ENCODE data around the gene PRSS56. TPM values are rescaled to one million over a fixed set of nuclear protein-coding genes. Genes with fewer than 3 reads are reported as not detected.

Gene PRSS56
- total RNA-seq, 1 donor from 2014 or later = not detected

DNA sequence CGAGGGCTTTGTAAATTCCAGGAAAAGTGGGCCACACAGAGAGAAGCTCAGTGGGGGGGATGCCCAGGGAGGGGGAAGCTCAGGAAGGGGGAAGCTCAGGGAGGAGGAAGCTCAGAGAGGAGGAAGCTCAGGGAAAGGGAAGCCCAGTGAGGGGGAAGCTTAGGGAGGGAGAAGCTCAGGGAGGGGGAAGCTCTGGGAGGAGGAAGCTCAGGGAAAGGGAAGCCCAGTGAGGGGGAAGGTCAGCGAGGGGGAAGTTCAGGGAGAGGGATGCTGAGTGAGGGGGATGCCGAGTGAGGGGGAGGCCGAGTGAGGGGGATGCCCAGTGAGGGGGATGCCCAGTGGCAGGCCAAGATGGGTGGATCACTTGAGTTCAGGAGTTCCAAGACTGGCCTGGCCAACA is 18.5 kb downstream of the PRSS56 start:
- H3K4me3 ChIP-seq (ENCODE audit: low read depth, low read length) = no peak overlapping the region
- no peak for DNase-seq (ENCODE audit: low read depth)
- TF ChIP-seq, protein P1, sequence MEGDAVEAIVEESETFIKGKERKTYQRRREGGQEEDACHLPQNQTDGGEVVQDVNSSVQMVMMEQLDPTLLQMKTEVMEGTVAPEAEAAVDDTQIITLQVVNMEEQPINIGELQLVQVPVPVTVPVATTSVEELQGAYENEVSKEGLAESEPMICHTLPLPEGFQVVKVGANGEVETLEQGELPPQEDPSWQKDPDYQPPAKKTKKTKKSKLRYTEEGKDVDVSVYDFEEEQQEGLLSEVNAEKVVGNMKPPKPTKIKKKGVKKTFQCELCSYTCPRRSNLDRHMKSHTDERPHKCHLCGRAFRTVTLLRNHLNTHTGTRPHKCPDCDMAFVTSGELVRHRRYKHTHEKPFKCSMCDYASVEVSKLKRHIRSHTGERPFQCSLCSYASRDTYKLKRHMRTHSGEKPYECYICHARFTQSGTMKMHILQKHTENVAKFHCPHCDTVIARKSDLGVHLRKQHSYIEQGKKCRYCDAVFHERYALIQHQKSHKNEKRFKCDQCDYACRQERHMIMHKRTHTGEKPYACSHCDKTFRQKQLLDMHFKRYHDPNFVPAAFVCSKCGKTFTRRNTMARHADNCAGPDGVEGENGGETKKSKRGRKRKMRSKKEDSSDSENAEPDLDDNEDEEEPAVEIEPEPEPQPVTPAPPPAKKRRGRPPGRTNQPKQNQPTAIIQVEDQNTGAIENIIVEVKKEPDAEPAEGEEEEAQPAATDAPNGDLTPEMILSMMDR (IDR thresholded peaks at IDR 0.05; ENCODE audit: insufficient read depth, low read length, poor library complexity, severe bottlenecking) = no peak
- peaks cover 30% of the 10 kb centered on the region for H3K27me3 ChIP-seq (ENCODE audit: control insufficient read depth, insufficient read depth, low read length)
- H3K36me3 ChIP-seq (ENCODE audit: control insufficient read depth, insufficient read depth, low read length) = no peaks in the 10 kb centered on the region

DNA sequence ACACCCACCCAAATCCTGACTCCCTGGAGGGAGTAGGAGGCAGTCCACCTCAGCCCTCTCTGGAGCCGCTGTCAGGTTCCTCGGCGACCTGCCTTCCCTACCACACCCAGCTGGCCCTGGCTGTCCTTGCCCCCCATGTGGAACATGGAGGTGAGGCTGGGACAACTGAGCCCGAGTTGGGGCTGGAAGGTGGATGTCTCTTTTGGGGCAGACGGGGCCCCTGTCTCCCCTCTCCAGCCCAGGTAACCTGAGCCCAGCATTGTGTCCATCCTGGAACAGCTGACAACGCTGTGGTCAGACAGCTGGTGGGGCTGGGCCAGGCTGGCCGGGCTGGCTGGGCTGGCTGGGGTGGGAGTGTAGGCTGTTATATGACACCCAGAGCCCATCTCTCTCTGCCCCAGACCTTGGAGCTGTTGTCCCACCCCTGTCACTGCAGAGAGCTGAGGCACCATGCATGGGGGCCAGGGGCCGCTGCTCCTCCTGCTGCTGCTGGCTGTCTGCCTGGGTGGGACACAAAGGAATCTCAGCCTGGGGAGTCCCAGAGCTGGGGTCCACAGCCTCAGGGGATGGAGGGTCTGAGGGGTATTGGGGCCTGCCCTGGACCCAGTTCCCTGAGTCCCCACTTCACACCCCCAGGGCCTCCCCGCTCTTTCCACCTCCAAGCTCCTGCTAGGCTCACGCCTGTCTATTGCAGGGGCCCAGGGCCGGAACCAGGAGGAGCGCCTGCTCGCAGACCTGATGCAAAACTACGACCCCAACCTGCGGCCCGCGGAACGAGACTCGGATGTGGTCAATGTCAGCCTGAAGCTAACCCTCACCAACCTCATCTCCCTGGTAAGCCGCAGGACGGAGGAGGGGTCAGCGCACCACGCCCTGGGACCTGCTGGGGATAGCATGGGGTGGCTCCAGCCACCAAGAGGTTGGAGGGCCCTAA is 19.4 kb downstream of the PRSS56 start, which contains the start of gene CHRNG:
TSS of gene CHRNG (plus strand) at position 395 of the 934 bp plus-strand sequence. CDS start at position 451, 56 bp downstream.
- H3K27me3 ChIP-seq (ENCODE audit: control insufficient read depth, insufficient read depth, low read length) = peaks cover 27% of the 10 kb centered on the region
- DNase-seq (ENCODE audit: low read depth) = no peak
- no peaks in the 10 kb centered on the region for H3K36me3 ChIP-seq (ENCODE audit: control insufficient read depth, insufficient read depth, low read length)
- no peak within 1 kb of the TSS for H3K4me3 ChIP-seq (ENCODE audit: low read depth, low read length)
- TF ChIP-seq, protein P1 (IDR thresholded peaks at IDR 0.05; ENCODE audit: insufficient read depth, low read length, poor library complexity, severe bottlenecking) = no peak

DNA sequence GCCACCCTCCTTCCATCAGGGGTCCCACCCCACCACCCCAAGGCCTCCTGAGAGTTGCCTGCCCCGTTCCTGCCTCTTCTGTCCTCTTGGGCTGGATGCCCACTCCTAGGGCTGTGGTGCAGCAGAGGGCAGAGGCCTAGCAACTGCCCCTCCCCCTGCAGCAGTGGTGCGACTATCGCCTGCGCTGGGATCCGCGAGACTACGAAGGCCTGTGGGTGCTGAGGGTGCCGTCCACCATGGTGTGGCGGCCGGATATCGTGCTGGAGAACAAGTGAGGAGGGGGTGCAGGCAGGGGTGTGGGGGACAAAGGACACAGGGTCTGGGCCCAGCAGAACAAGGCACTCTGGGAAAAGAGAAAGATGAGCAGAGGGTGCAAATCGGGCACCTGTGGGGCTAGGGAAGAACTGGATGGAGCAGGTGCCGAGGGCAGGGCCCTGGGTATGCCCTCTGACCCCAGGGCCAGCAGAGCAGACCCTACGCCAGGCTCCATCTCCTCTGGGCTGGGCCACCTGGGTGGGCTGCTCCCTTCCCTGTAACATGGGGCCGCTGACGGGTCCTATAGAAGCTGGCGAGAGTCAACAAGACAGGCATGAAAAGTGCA is 20.4 kb downstream of the PRSS56 start:
- TF ChIP-seq, protein P1 (IDR thresholded peaks at IDR 0.05; ENCODE audit: insufficient read depth, low read length, poor library complexity, severe bottlenecking) = no peak
- Histone ChIP-seq H3K36me3 (ENCODE audit: control insufficient read depth, insufficient read depth, low read length) (no peaks in the 10 kb centered on the region), H3K27me3 (ENCODE audit: control insufficient read depth, insufficient read depth, low read length) (peaks cover 27% of the 10 kb centered on the region), H3K4me3 (ENCODE audit: low read depth, low read length) (no peak overlapping the region)
- no peak for DNase-seq (ENCODE audit: low read depth)

DNA sequence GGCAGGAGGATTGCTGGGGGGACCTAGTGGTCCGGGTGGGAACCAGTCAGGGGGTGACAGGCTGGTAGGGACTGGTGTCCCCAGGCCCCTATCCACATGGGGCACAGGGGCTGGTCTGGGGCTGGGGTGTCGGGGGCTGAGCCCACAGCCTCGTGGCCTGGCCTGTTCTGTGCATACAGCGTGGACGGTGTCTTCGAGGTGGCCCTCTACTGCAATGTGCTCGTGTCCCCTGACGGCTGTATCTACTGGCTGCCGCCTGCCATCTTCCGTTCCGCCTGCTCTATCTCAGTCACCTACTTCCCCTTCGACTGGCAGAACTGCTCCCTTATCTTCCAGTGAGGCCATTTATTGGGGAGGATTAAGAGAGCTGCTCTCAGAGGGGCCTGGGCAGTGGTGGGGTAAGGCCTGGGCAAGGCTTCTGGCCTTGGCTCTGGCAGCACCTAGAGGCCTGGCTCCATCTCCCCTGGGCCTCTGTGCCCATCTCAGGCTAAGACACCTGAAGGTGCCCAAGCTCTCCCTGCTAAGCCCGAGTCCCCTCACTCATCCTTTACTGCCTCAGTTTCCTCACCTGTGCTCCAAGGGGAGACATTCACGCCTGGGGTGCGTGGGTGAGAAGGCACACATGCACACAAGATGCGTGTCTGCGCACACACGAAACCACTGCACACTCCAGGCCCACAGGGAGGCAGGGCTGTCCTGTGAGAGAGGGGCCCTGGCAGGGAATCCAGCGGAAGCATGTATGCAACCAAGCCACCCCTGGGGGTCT is 21.2 kb downstream of the PRSS56 start:
- H3K36me3 ChIP-seq (ENCODE audit: control insufficient read depth, insufficient read depth, low read length) = no peaks in the 10 kb centered on the region
- no peak overlapping the region for H3K4me3 ChIP-seq (ENCODE audit: low read depth, low read length)
- H3K27me3 ChIP-seq (ENCODE audit: control insufficient read depth, insufficient read depth, low read length) = peaks cover 27% of the 10 kb centered on the region
- TF ChIP-seq, protein P1 (IDR thresholded peaks at IDR 0.05; ENCODE audit: insufficient read depth, low read length, poor library complexity, severe bottlenecking) = no peak
- no peak for DNase-seq (ENCODE audit: low read depth)

DNA sequence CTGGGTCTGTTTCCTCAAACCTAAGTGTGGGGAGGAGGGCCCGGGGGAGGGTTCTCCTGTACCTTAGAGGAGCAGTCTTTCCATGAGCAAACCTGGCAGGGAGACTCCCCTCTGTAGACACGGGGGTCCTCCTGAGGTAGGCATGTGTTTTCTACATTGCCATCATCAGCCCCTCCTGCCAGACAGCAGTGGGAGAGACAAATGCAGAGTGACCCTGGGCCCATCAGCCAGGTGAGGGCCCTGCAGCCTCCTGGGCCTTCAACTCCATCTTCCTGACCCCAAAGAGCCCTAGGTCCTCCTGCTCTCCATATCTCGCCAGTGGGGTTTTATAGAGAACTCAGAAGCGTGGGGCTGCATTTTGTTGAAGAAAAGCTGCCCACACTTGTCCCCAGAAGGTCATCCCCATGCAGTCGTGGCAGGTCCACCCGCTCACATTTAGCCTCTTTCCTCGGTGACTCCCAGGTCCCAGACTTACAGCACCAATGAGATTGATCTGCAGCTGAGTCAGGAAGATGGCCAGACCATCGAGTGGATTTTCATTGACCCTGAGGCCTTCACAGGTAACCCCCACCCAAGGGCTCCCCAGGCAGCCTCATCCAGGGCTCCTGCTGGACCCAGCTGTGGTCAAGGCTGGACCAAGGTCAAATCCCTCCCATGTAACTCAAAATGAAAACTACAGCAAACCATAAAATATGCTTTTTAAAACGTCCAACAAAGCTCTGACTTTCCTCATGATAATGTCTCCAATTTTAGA is 21.9 kb downstream of the PRSS56 start:
- no peaks in the 10 kb centered on the region for H3K36me3 ChIP-seq (ENCODE audit: control insufficient read depth, insufficient read depth, low read length)
- no peak overlapping the region for H3K4me3 ChIP-seq (ENCODE audit: low read depth, low read length)
- TF ChIP-seq, protein P1 (IDR thresholded peaks at IDR 0.05; ENCODE audit: insufficient read depth, low read length, poor library complexity, severe bottlenecking) = no peak
- no peak for DNase-seq (ENCODE audit: low read depth)
- H3K27me3 ChIP-seq (ENCODE audit: control insufficient read depth, insufficient read depth, low read length) = peaks cover 25% of the 10 kb centered on the region

All from kidney epithelial cell (primary cell).